Endothelial cell of umbilical vein (primary cell): ENCODE measurements around the gene CHM. TPM values are rescaled to one million over a fixed set of nuclear protein-coding genes. Genes with fewer than 3 reads are reported as not detected.

Experiments used
- BruUV-seq: library from RNA; stranded (reverse); fragments of 400-500 nt; replicated peaks from 2 replicates; lab custom pipeline; 2021; lab: Mats Ljungman, UMichigan
- CTCF ChIA-PET: fragments of 300-600, 350-600 bp; sonication (Branson Sonifier 250); formaldehyde crosslinking; loops from one replicate; lab custom pipeline; 2021; ENCODE audit warnings: antibody characterized with exemption, inconsistent platforms; lab: Charles Lee
- POLR2A ChIA-PET: fragments of 300-600, 350-600 bp; sonication (Branson Sonifier 250); formaldehyde crosslinking; loops from one replicate; lab custom pipeline; 2021; ENCODE audit warnings: antibody characterized with exemption, inconsistent platforms; lab: Charles Lee
- DNase-seq: peaks from one replicate; pipeline ENCODE4 v3.0.0-alpha.2; 2011; ENCODE audit warnings: low read depth, low spot score
- FAIRE-seq: peaks from 2 replicates; lab custom pipeline; 2011; peaks lifted over from hg19 to GRCh38; lab: Jason Lieb, UNC
- H2AFZ ChIP-seq: 2 replicates; pipeline ENCODE4 v1.6.0; 2012; ENCODE audit warnings: low read depth, low read length, control low read depth, inconsistent platforms
- H3K27ac ChIP-seq: 2 replicates; pipeline ENCODE4 v1.5.1; 2011; ENCODE audit warnings: low read depth, mild to moderate bottlenecking, control low read depth, low read length, moderate library complexity; ENCODE audit not compliant: insufficient read depth
- H3K27me3 ChIP-seq, 2 experiments: 2 replicates each; pipeline versions ENCODE4 v1.6.0 to v1.6.1; 2011; ENCODE audit warnings: low read length in 2 of 2, mixed read lengths in 1 of 2; ENCODE audit not compliant: control insufficient read depth in 2 of 2, insufficient read depth in 2 of 2
- H3K36me3 ChIP-seq, 2 experiments: 2 replicates in 1 of 2; 3 replicates in 1 of 2; pipeline ENCODE4 v1.5.1; 2011; ENCODE audit warnings: low read length in 2 of 2, mild to moderate bottlenecking in 1 of 2, moderate library complexity in 1 of 2; ENCODE audit not compliant: control insufficient read depth in 2 of 2, insufficient read depth in 2 of 2; ENCODE audit errors: extremely low read depth in 1 of 2
- H3K4me1 ChIP-seq: 3 replicates; pipeline ENCODE4 v1.5.1; 2011; ENCODE audit warnings: mild to moderate bottlenecking, low read length; ENCODE audit not compliant: control insufficient read depth, insufficient read depth; ENCODE audit errors: extremely low read depth
- H3K4me2 ChIP-seq: 2 replicates; pipeline ENCODE4 v1.6.1; 2011; ENCODE audit warnings: low read length, control low read depth, mixed read lengths; ENCODE audit not compliant: insufficient read depth
- H3K4me3 ChIP-seq, 3 experiments: fragments of 200-600 bp in 1 of 3; sonication (generic), shearing (Covaris generic) in 1 of 3; replicated peaks in 1 of 3; 2 replicates each; pipeline ENCODE4 v1.5.1; 2011 to 2016; ENCODE audit warnings: control low read depth in 3 of 3, low read length in 3 of 3, mild to moderate bottlenecking in 2 of 3, inconsistent platforms in 1 of 3, low read depth in 1 of 3, moderate library complexity in 1 of 3; ENCODE audit not compliant: insufficient read depth in 1 of 3
- H3K79me2 ChIP-seq: 2 replicates; pipeline ENCODE4 v1.6.0; 2012; ENCODE audit warnings: low read length, inconsistent platforms; ENCODE audit not compliant: control insufficient read depth, insufficient read depth
- H3K9ac ChIP-seq: replicated peaks from 2 replicates; pipeline ENCODE3; 2011; ENCODE audit warnings: low read length, control low read depth; ENCODE audit not compliant: insufficient read depth; ENCODE audit errors: extremely low read depth
- H3K9me1 ChIP-seq: replicated peaks from 3 replicates; pipeline ENCODE4 v1.6.0; 2011; ENCODE audit warnings: mild to moderate bottlenecking, low read length; ENCODE audit not compliant: control insufficient read depth, insufficient read depth; ENCODE audit errors: extremely low read depth
- H3K9me3 ChIP-seq: replicated peaks from 2 replicates; pipeline ENCODE4 v1.5.1; 2012; ENCODE audit warnings: low read length, inconsistent platforms; ENCODE audit not compliant: control insufficient read depth, insufficient read depth
- H4K20me1 ChIP-seq: replicated peaks from 2 replicates; pipeline ENCODE3; 2011; ENCODE audit warnings: mild to moderate bottlenecking, low read length; ENCODE audit not compliant: control insufficient read depth, insufficient read depth; ENCODE audit errors: extremely low read depth
- CTCF ChIP-seq, 2 donors: IDR thresholded peaks; 1 replicate in 1 of 2; 2 replicates in 1 of 2; pipeline ENCODE4 v1.5.1; 2011; ENCODE audit warnings: low read length in 2 of 2, mild to moderate bottlenecking in 2 of 2, moderate library complexity in 2 of 2, control low read depth in 1 of 2, inconsistent platforms in 1 of 2, low read depth in 1 of 2; ENCODE audit not compliant: insufficient read depth in 1 of 2; ENCODE audit errors: extremely low read depth in 1 of 2
- EZH2 ChIP-seq: IDR thresholded peaks from 2 replicates; pipeline ENCODE4 v1.6.1; 2012; ENCODE audit warnings: borderline replicate concordance, low read depth, mild to moderate bottlenecking, moderate library complexity, low read length, inconsistent platforms; ENCODE audit not compliant: severe bottlenecking
- FOS ChIP-seq: IDR thresholded peaks from 2 replicates; pipeline ENCODE4 v1.6.1; 2011; ENCODE audit warnings: mild to moderate bottlenecking, low read length, moderate library complexity, borderline replicate concordance; ENCODE audit not compliant: insufficient read depth
- GATA2 ChIP-seq: IDR thresholded peaks from 2 replicates; pipeline ENCODE4 v1.7.0; 2011; ENCODE audit warnings: low read depth, mild to moderate bottlenecking, moderate library complexity, mixed read lengths, low read length; ENCODE audit not compliant: insufficient read length, insufficient read depth
- JUN ChIP-seq: IDR thresholded peaks from 2 replicates; pipeline ENCODE4 v1.6.1; 2011; ENCODE audit warnings: borderline replicate concordance, low read depth; ENCODE audit not compliant: insufficient read length, insufficient read depth
- MYC ChIP-seq: IDR thresholded peaks from one replicate; pipeline ENCODE4 v1.6.1; 2011; ENCODE audit warnings: mild to moderate bottlenecking, low read depth, low read length
- POLR2A ChIP-seq: IDR thresholded peaks from 2 replicates; pipeline ENCODE4 v1.6.1; 2012; ENCODE audit warnings: low read depth, mild to moderate bottlenecking, control low read depth, low read length
- POLR2AphosphoS5 ChIP-seq: IDR thresholded peaks from 2 replicates; pipeline ENCODE4 v1.6.1; 2012; ENCODE audit warnings: low read depth, mild to moderate bottlenecking, control low read depth, low read length, moderate library complexity; ENCODE audit not compliant: insufficient read depth
- dilution Hi-C: fragments of 300-500 bp; cut with MboI; formaldehyde crosslinking; loops from one replicate; pipeline ENCODE4 v1.15.0; 2019; ENCODE audit warnings: low sequenced_read_pairs; ENCODE audit not compliant: extremely low pct_ligation_motif_present
- intact Hi-C: fragments of 100-400 bp; cut with micrococcal nuclease; formaldehyde crosslinking; loops from one replicate; pipeline ENCODE4 v1.10.0; 2022
- polyA plus RNA-seq, 4 experiments: library from polyadenylated mRNA; depleted of rRNA in 3 of 4; stranded (reverse) in 3 of 4; unstranded in 1 of 4; fragments of >200 nt; gene quantifications; 2 replicates each; pipeline versions ENCODE4 v1.2.1 to v1.2.3, GENCODE V29; 2011 to 2012; ENCODE audit warnings: missing spikeins in 1 of 4
- total RNA-seq: library from RNA; stranded (reverse); gene quantifications from 2 replicates; pipeline ENCODE4 v1.2.3, GENCODE V29; 2021
- TF ChIP-seq, protein P1 (sequence below): IDR thresholded peaks from 2 replicates; pipeline ENCODE4 v1.6.1; 2011; ENCODE audit not compliant: insufficient read depth, insufficient read length

The CHM gene
- total and polyA plus RNA-seq, 2 donors (not counting 3 experiments of a cell fraction or from before 2014, with no cell fraction given), result 10.5 to 18.4 TPM

DNA sequence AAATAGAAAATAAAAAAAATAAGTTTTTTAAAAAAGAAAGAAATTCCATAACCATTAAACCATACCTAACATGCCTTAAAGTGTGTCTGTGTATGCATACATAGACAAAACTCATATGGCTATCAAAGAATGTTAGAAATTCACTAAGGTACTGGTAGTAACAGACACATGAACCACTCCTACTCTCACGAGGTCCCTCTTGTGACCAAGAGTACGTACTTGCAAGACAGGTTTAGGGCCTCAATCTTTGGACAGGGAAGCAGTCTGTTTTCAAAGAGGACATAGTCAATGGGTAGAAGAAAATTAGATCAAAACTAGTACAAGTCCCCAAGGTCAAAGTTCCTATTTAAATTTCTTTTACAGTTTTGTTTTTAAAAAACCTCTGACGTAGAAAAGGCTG lies 117.3 kb downstream of the CHM start:
- Histone ChIP-seq H2AFZ (no peak overlapping the region), H3K79me2 (no peaks in the 10 kb centered on the region), H3K36me3 (no peaks in the 10 kb centered on the region), H3K4me1 (no peaks in the 10 kb centered on the region), H3K9me3 (no peaks in the 10 kb centered on the region), H3K4me3 (no peak overlapping the region), H3K27ac (no peak overlapping the region), H3K27me3 (no peaks in the 10 kb centered on the region), H3K9me1 (no peaks in the 10 kb centered on the region), H3K9ac (no peak overlapping the region), H3K4me2 (no peak overlapping the region), H4K20me1 (no peaks in the 10 kb centered on the region)
- ChIA-PET POLR2A (no interaction called here), CTCF (no interaction called here)
- no peak for TF ChIP-seq GATA2
- TF ChIP-seq MYC, result no peak
- TF ChIP-seq, protein P1, sequence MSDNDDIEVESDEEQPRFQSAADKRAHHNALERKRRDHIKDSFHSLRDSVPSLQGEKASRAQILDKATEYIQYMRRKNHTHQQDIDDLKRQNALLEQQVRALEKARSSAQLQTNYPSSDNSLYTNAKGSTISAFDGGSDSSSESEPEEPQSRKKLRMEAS, result no peak
- TF ChIP-seq FOS, result no peak
- no peak for TF ChIP-seq POLR2A
- no peak for TF ChIP-seq EZH2
- no peak for TF ChIP-seq POLR2AphosphoS5
- TF ChIP-seq CTCF (IDR thresholded peaks at IDR 0.05; ENCODE audit: extremely low read depth in 1 of 2, insufficient read depth in 1 of 2, low read depth in 1 of 2, low read length in 2 of 2), result no peak
- TF ChIP-seq JUN, result no peak
- no peak for FAIRE-seq
- dilution Hi-C loops, result no loop called here
- intact Hi-C loops, result no loop called here
- no TSS peak for BruUV-seq
- DNase-seq, result no peak
